Liver (tissue), 2 donors: ENCODE measurements around the gene SMG7.

Experiments used
- CTCF ChIP-seq: fragments of 150-350 bp; IDR thresholded peaks from 2 replicates; pipeline ENCODE4 v1.5.1; 2017; ENCODE audit warnings: improper control_type of control experiment, low read depth, low read length; ENCODE audit not compliant: missing input control
- TF ChIP-seq, protein P1 (sequence below): IDR thresholded peaks from 2 replicates; pipeline ENCODE4 v1.6.1; 2016; ENCODE audit warnings: antibody characterized with exemption, mild to moderate bottlenecking
- donor health status: healthy.

GRCh38 chr1:183569141-183569540 is 96.8 kb downstream of the SMG7 start:
- no peak for TF ChIP-seq CTCF
- TF ChIP-seq, protein P1, sequence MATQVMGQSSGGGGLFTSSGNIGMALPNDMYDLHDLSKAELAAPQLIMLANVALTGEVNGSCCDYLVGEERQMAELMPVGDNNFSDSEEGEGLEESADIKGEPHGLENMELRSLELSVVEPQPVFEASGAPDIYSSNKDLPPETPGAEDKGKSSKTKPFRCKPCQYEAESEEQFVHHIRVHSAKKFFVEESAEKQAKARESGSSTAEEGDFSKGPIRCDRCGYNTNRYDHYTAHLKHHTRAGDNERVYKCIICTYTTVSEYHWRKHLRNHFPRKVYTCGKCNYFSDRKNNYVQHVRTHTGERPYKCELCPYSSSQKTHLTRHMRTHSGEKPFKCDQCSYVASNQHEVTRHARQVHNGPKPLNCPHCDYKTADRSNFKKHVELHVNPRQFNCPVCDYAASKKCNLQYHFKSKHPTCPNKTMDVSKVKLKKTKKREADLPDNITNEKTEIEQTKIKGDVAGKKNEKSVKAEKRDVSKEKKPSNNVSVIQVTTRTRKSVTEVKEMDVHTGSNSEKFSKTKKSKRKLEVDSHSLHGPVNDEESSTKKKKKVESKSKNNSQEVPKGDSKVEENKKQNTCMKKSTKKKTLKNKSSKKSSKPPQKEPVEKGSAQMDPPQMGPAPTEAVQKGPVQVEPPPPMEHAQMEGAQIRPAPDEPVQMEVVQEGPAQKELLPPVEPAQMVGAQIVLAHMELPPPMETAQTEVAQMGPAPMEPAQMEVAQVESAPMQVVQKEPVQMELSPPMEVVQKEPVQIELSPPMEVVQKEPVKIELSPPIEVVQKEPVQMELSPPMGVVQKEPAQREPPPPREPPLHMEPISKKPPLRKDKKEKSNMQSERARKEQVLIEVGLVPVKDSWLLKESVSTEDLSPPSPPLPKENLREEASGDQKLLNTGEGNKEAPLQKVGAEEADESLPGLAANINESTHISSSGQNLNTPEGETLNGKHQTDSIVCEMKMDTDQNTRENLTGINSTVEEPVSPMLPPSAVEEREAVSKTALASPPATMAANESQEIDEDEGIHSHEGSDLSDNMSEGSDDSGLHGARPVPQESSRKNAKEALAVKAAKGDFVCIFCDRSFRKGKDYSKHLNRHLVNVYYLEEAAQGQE = no peak
